Ishikawa (cell line): ENCODE data around the gene DIP2C.

Source experiments
- CEBPB ChIP-seq: IDR thresholded peaks from 2 replicates; pipeline ENCODE4 v1.6.1; 2012
- CREB1 ChIP-seq: IDR thresholded peaks from 2 replicates; pipeline ENCODE4 v1.6.1; 2012; ENCODE audit warnings: low read depth
- EGR1 ChIP-seq: IDR thresholded peaks from 2 replicates; pipeline ENCODE4 v1.6.1; 2012
- EP300 ChIP-seq: IDR thresholded peaks from 2 replicates; pipeline ENCODE4 v1.6.1; 2012; ENCODE audit warnings: borderline replicate concordance
- FOXM1 ChIP-seq: IDR thresholded peaks from 2 replicates; pipeline ENCODE4 v1.6.1; 2012; ENCODE audit warnings: low read depth, borderline replicate concordance
- MAX ChIP-seq: IDR thresholded peaks from 2 replicates; pipeline ENCODE4 v1.6.1; 2012
- NFIC ChIP-seq: IDR thresholded peaks from 2 replicates; pipeline ENCODE4 v1.6.1; 2012
- RAD21 ChIP-seq: IDR thresholded peaks from 2 replicates; pipeline ENCODE4 v1.6.1; 2012; ENCODE audit warnings: low read depth
- REST ChIP-seq: IDR thresholded peaks from 2 replicates; pipeline ENCODE4 v1.6.1; 2012; ENCODE audit warnings: low read depth, mild to moderate bottlenecking
- TAF1 ChIP-seq: IDR thresholded peaks from 2 replicates; pipeline ENCODE4 v1.6.1; 2012; ENCODE audit warnings: low read depth, mild to moderate bottlenecking
- TCF12 ChIP-seq: IDR thresholded peaks from 2 replicates; pipeline ENCODE4 v1.6.1; 2012; ENCODE audit warnings: low read depth
- TEAD4 ChIP-seq: IDR thresholded peaks from 2 replicates; pipeline ENCODE4 v1.6.1; 2012
- USF1 ChIP-seq: IDR thresholded peaks from 2 replicates; pipeline ENCODE4 v1.6.1; 2012
- YY1 ChIP-seq: IDR thresholded peaks from 2 replicates; pipeline ENCODE4 v1.6.1; 2012; ENCODE audit warnings: low read depth
- ZBTB7A ChIP-seq: IDR thresholded peaks from 2 replicates; pipeline ENCODE4 v1.6.1; 2012; ENCODE audit warnings: low read depth

Gene DIP2C

GRCh38 chr10:348456-348855, 341.0 kb downstream of the DIP2C start:
- TF ChIP-seq ZBTB7A: no peak
- TF ChIP-seq USF1: no peak
- TF ChIP-seq TAF1: no peak
- no peak for TF ChIP-seq FOXM1
- no peak for TF ChIP-seq REST
- no peak for TF ChIP-seq YY1
- TF ChIP-seq RAD21: no peak
- no peak for TF ChIP-seq TCF12
- no peak for TF ChIP-seq NFIC
- no peak for TF ChIP-seq EP300
- no peak for TF ChIP-seq TEAD4
- TF ChIP-seq CEBPB: no peak
- TF ChIP-seq MAX: no peak
- no peak for TF ChIP-seq CREB1
- TF ChIP-seq EGR1: no peak

- TF ChIP-seq TCF12 (no peak), EGR1 (no peak), NFIC (no peak), CEBPB (no peak)
These were observed 344.8 kb downstream of the DIP2C start for GRCh38 chr10:344582-345200.

GRCh38 chr10:343231-344220, 345.9 kb downstream of the DIP2C start:
- TF ChIP-seq TEAD4: no peak
- no peak for TF ChIP-seq FOXM1
- no peak for TF ChIP-seq YY1
- TF ChIP-seq EP300: no peak
- no peak for TF ChIP-seq NFIC
- TF ChIP-seq TAF1: no peak
- no peak for TF ChIP-seq EGR1
- TF ChIP-seq USF1: no peak

- TF ChIP-seq TCF12 (no peak), REST (no peak), RAD21 (no peak), CREB1 (no peak), EGR1 (no peak), YY1 (no peak), NFIC (no peak), FOXM1 (no peak), TAF1 (no peak), TEAD4 (no peak), CEBPB (no peak), EP300 (no peak), MAX (no peak)
These were observed 348.3 kb downstream of the DIP2C start for GRCh38 chr10:341081-341740.

GRCh38 chr10:340646-341045, 348.8 kb downstream of the DIP2C start:
- no peak for TF ChIP-seq CREB1
- no peak for TF ChIP-seq ZBTB7A
- TF ChIP-seq TAF1: no peak
- no peak for TF ChIP-seq MAX
- no peak for TF ChIP-seq EGR1
- no peak for TF ChIP-seq TCF12
- no peak for TF ChIP-seq NFIC
- no peak for TF ChIP-seq RAD21
- no peak for TF ChIP-seq TEAD4
- TF ChIP-seq USF1: no peak
- no peak for TF ChIP-seq EP300
- no peak for TF ChIP-seq FOXM1
- TF ChIP-seq CEBPB: no peak
- TF ChIP-seq YY1: no peak
- TF ChIP-seq REST: no peak
